Esophagus muscularis mucosa (tissue), 4 donors: ENCODE data around the gene CBLB. TPM values are rescaled to one million over a fixed set of nuclear protein-coding genes. Genes with fewer than 3 reads are reported as not detected.

Experiments
- DNase-seq: peaks from one replicate; pipeline ENCODE4 v3.0.0-alpha.2; 2017; ENCODE audit errors: extremely low spot score
- H3K27ac ChIP-seq, 4 donors: fragments of 200-600 bp; sonication (generic); replicated peaks in 1 of 4; 1 replicate in 3 of 4; 2 replicates in 1 of 4; pipeline ENCODE4 v1.5.1; 2016 to 2019; ENCODE audit warnings: mild to moderate bottlenecking in 1 of 4
- H3K27me3 ChIP-seq, 4 donors: fragments of 200-600 bp; sonication (generic); one replicate each; pipeline versions ENCODE4 v1.5.1 to v1.6.0; 2016 to 2019
- H3K36me3 ChIP-seq, 4 donors: fragments of 200-600 bp; sonication (generic); one replicate each; pipeline ENCODE4 v1.5.1; 2016 to 2019
- H3K4me1 ChIP-seq, 4 donors: fragments of 200-600 bp; sonication (generic); one replicate each; pipeline ENCODE4 v1.5.1; 2016 to 2019
- H3K4me3 ChIP-seq, 4 donors: fragments of 200-600 bp; sonication (generic); 1 replicate in 2 of 4; 2 replicates in 2 of 4; pipeline ENCODE4 v1.5.1; 2016 to 2019; ENCODE audit warnings: mild to moderate bottlenecking in 4 of 4, moderate library complexity in 1 of 4
- H3K9me3 ChIP-seq, 4 donors: fragments of 200-600 bp; sonication (generic); 1 replicate in 3 of 4; 2 replicates in 1 of 4; pipeline ENCODE4 v1.5.1; 2016 to 2019
- EP300 ChIP-seq: sonication (generic); formaldehyde crosslinking; IDR thresholded peaks from one replicate; pipeline ENCODE4 v1.6.1; 2017; ENCODE audit warnings: antibody characterized with exemption
- POLR2A ChIP-seq: fragments of 450-650 bp; IDR thresholded peaks from one replicate; pipeline ENCODE4 v1.6.1; 2017; ENCODE audit warnings: antibody characterized with exemption, moderate library complexity, mild to moderate bottlenecking, low read depth
- POLR2AphosphoS5 ChIP-seq, 2 donors: sonication (generic); formaldehyde crosslinking; IDR thresholded peaks; one replicate each; pipeline ENCODE4 v1.6.1; 2017; ENCODE audit warnings: antibody characterized with exemption in 2 of 2
- WGBS: methylation state at CpG from one replicate; pipeline ENCODE4 v1.1.5; 2018; 5-methylcytosine and 5-hydroxymethylcytosine counted together
- intact Hi-C: fragments of 100-400 bp; cut with DNase I; formaldehyde crosslinking; loops from one replicate; pipeline ENCODE4 v1.15.1; 2023
- total RNA-seq, 4 donors: library from RNA; depleted of rRNA; stranded (reverse); fragments of >200 nt; gene quantifications; one replicate each; pipeline versions ENCODE4 v1.1.0 to v1.2.1, GENCODE V29; 2016
- TF ChIP-seq, protein P1 (sequence below), 3 experiments: fragments of 200-600 bp in 2 of 3; fragments of 450-650 bp in 1 of 3; sonication (generic) in 2 of 3; IDR thresholded peaks; one replicate each; pipeline ENCODE4 v1.5.1; 2017 to 2019; ENCODE audit warnings: antibody characterized with exemption in 3 of 3, mild to moderate bottlenecking in 2 of 3, moderate library complexity in 1 of 3

Gene CBLB
- total RNA-seq, 4 donors from 2014 or later, result 20.7 to 35.7 (median 26.2) TPM

DNA sequence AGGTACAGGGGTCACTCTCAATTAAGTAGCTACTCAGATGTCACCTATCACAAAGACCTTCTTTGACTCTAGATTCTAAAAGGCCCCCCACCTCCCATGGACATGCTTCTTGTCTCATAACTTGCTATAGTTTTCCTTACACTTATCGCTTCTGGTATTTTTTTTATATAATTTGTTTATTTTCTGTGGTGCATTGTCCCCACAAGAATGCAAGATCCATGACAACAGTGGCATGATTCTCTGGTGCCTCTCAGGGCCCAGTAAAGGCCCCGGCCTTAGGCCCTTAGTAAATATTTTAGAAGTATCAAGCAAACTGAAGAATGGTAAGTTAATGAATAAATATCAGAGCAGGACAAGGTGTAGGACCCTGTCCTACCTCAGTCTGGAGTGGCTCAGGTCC lies 248.6 kb downstream of the CBLB start:
- no peaks in the 10 kb centered on the region for H3K27me3 ChIP-seq
- DNase-seq, result no peak
- no peaks in the 10 kb centered on the region for H3K4me1 ChIP-seq
- no peaks in the 10 kb centered on the region for H3K36me3 ChIP-seq
- 86% methylated on average over 2 of the region's 2 CpGs for WGBS
- no peak for TF ChIP-seq EP300
- H3K4me3 ChIP-seq, result no peak overlapping the region
- no peaks in the 10 kb centered on the region for H3K9me3 ChIP-seq
- H3K27ac ChIP-seq, result no peak overlapping the region
- intact Hi-C loops, result no loop called here

DNA sequence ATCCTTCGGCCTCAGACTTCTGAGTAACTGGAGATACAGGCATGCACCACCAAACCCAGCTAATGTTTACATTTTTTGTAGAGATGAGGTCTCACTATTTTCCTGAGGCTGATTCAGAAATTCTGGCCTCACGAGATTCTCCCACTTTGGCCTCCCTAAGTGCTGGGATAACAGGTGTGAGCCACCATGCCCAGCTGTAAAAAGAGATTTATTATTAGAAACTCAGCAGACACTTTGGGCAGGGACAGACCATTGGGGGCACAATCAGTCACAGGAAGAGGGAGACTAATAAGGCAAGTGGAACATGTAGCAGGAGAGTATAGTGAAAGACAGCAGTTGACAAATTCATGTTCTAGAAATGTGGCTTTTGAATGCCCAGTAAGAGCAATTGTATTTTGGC lies 249.2 kb downstream of the CBLB start:
- Histone ChIP-seq H3K36me3 (no peaks in the 10 kb centered on the region), H3K4me3 (no peak overlapping the region), H3K27me3 (no peaks in the 10 kb centered on the region), H3K27ac (no peak overlapping the region), H3K4me1 (no peaks in the 10 kb centered on the region), H3K9me3 (no peaks in the 10 kb centered on the region)
- TF ChIP-seq EP300, result no peak
- TF ChIP-seq POLR2AphosphoS5 (IDR thresholded peaks at IDR 0.05), result no peak
- TF ChIP-seq, protein P1, sequence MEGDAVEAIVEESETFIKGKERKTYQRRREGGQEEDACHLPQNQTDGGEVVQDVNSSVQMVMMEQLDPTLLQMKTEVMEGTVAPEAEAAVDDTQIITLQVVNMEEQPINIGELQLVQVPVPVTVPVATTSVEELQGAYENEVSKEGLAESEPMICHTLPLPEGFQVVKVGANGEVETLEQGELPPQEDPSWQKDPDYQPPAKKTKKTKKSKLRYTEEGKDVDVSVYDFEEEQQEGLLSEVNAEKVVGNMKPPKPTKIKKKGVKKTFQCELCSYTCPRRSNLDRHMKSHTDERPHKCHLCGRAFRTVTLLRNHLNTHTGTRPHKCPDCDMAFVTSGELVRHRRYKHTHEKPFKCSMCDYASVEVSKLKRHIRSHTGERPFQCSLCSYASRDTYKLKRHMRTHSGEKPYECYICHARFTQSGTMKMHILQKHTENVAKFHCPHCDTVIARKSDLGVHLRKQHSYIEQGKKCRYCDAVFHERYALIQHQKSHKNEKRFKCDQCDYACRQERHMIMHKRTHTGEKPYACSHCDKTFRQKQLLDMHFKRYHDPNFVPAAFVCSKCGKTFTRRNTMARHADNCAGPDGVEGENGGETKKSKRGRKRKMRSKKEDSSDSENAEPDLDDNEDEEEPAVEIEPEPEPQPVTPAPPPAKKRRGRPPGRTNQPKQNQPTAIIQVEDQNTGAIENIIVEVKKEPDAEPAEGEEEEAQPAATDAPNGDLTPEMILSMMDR (IDR thresholded peaks at IDR 0.05), result no peak
- TF ChIP-seq POLR2A, result no peak
- intact Hi-C loops, result no loop called here
- no peak for DNase-seq
- WGBS, result 95% methylated on average over 2 of the region's 2 CpGs

DNA sequence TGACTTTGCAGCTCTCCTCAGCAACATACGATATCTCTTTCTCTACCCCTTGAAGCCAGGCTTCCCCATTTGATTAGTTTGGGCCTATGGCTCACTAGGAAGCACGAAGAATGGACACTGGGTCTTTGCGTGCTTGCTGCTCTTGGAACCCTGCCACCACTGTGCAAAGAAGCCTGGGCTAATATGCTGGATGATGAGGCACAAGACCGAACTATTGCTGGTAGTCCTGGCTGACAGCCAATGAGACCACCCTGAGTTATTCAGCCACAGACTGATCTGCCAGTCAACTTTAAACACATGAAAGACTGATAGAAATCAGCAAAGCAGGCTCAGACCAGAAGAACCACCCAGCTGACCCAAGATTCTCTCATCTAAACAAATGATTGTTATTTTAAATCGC lies 250.3 kb downstream of the CBLB start:
- TF ChIP-seq EP300 (no peak), POLR2A (no peak), POLR2AphosphoS5 (IDR thresholded peaks at IDR 0.05) (no peak)
- TF ChIP-seq, protein P1 (IDR thresholded peaks at IDR 0.05), result no peak
- H3K27me3 ChIP-seq, result no peaks in the 10 kb centered on the region
- no peak for DNase-seq
- 78% methylated on average over 5 of the region's 5 CpGs for WGBS
- H3K27ac ChIP-seq, result no peak overlapping the region
- no peaks in the 10 kb centered on the region for H3K36me3 ChIP-seq
- H3K4me3 ChIP-seq, result no peak overlapping the region
- H3K4me1 ChIP-seq, result no peaks in the 10 kb centered on the region
- H3K9me3 ChIP-seq, result no peaks in the 10 kb centered on the region
- intact Hi-C loops, result no loop called here

DNA sequence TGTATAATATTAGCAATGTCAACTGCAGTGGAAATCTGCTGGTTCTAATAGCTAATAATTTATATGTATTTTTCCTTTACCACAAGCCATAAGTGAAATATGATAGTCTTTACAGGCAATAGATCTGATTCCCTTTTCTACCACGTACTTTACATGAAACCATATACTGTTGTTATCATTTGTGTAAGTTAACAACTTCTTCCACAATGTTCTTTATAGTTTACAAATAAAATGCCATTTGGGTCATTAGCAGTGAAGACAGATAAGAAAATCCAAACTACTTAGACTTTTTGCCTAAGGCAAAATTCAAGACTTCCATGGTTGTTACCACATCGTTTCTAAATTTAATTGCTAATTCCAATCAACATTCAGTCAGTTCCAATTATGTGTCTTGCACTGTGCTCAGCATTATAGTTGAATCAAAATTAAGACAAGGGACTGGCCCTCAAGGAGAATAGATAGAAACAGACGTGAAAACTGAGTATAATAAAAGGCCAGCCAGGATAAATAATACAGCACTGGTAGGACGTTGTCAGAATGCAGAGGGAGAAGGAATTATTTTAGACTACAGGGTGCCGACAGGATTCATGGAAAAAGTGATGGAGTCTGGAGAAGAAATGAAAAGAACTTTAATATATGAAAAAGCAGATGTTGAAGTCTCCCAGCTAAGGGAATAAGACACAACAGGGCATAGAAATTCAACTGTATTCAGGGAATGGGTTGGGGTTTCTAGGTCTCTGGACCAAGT lies 252.3 kb downstream of the CBLB start:
- TF ChIP-seq POLR2A (no peak), EP300 (no peak), POLR2AphosphoS5 (IDR thresholded peaks at IDR 0.05) (no peak)
- TF ChIP-seq, protein P1 (IDR thresholded peaks at IDR 0.05), result no peak
- Histone ChIP-seq H3K4me1 (peaks cover 0 to 8% (median 0%) of the 10 kb centered on the region in 4 donors), H3K4me3 (no peak overlapping the region), H3K36me3 (no peaks in the 10 kb centered on the region), H3K27ac (no peak overlapping the region), H3K27me3 (no peaks in the 10 kb centered on the region), H3K9me3 (no peaks in the 10 kb centered on the region)
- no peak for DNase-seq
- intact Hi-C loops, result no loop called here
- WGBS, result 54% methylated on average over 5 of the region's 5 CpGs

DNA sequence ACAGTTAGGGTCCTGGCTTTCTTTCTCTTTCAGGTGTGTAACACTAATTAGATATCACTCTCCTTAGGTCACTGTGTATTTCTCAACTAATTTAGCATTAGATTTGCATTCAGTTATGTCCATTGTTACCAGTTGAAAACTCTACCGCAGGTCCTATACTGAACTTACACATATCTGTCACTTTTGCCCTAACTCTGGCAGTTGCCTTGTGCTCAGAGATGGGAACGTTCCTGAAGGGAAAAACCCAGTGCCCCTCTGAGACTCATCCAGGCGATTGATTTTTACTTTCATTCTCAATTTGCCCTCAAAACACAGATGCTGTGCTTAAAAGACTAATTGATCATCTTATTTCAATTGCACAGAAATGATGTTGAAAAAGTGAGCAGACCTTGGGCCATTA lies 253.0 kb downstream of the CBLB start:
- 95% methylated on average over 3 of the region's 3 CpGs for WGBS
- intact Hi-C loops, result no loop called here
- no peak for DNase-seq
- peaks cover 0 to 8% (median 0%) of the 10 kb centered on the region in 4 donors for H3K4me1 ChIP-seq
- TF ChIP-seq POLR2AphosphoS5 (IDR thresholded peaks at IDR 0.05) (no peak), EP300 (no peak), POLR2A (no peak)
- TF ChIP-seq, protein P1 (IDR thresholded peaks at IDR 0.05), result no peak
- H3K27me3 ChIP-seq, result no peaks in the 10 kb centered on the region
- no peak overlapping the region for H3K4me3 ChIP-seq
- H3K36me3 ChIP-seq, result no peaks in the 10 kb centered on the region
- H3K27ac ChIP-seq, result no peak overlapping the region
- no peaks in the 10 kb centered on the region for H3K9me3 ChIP-seq
